ENCODE data around the gene MRPS22. TPM values are rescaled to one million over a fixed set of nuclear protein-coding genes. Genes with fewer than 3 reads are reported as not detected.

MRPS22 gene
- total RNA-seq = 10 to 100 TPM; 31.9 to 37.2 TPM

DNA sequence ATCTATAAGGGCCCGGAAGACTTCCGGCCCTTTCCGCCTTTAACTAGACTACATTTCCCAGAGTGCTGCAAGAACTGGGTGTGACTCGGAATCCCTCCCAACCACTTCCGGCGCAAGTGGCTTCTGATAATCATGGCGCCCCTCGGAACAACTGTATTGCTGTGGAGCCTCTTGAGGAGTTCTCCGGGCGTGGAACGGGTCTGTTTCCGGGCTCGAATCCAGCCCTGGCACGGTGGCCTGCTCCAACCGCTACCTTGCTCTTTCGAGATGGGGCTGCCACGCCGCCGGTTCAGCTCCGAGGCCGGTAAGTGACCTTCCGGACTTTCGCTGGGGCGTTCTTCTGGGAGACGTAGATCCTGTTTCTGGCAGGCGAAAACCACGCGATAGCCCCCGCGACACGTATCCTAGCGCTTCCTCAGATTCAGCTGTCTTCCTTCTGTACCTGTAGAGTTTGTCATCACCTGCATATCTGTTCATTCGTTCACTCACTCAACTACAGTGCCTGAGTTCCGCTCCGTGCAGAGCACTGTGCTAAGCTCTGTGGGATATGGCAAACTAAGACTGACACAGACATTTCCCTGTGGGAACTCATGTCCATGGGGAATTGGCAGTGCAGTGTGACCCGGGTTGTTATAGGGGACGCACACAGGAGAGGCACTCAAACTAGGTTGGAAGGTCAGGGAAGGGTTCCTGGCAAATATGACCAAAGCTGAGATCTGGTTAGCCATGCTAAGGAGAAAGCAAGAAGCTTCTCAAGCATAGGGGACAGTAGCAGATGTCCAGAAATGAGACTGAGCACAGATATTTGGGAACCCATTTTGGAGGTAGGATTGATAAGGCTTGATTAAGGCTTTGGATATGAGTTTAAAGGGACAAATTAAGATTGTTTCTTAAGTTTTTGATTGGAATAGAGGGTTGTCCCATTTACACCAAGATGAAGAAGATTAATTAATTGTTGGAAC, at the start of gene MRPS22:
TSS of gene MRPS22 (plus strand) at position 126 of the 962 bp plus-strand sequence. CDS start at position 133, 7 bp downstream.
- peaks cover 3% of the 10 kb centered on the region for H3K27me3 Mint-ChIP-seq
- CTCF ChIA-PET = interaction anchor here (1.0 to 2.6 kb wide), 2 partner anchors 10 to 45 kb away, joined by 3 to 9 read pairs; partner anchors contain the start of gene COPB2
- peak within 1 kb of the TSS; percentile 48 for H3K4me3 Mint-ChIP-seq

DNA sequence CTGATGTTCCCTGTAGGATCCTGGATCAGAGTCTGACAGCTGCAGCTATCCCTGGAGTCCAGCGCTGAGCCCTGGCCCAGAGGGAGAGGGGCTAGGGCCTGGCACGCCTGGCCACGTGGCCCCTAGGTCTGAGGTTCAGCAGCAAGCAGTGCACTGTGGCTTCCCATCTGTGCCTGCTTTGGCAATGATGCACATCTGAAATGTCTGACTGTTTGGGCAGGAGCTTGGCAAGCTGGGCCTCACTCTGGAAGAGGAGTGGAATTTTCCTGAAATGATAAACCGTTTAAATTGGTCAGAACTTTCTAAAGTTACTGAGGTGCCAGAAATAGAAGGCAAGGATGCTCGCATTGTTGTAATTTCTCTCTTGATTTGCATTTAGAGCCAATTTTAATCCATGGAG, 48.8 kb upstream of the MRPS22 start:
- Mint-ChIP-seq H3K4me3 (no peak overlapping the region), H3K4me1 (peaks cover 3% of the 10 kb centered on the region), H3K27ac (no peak overlapping the region), H3K27me3 (peaks cover 10% of the 10 kb centered on the region), H3K36me3 (ENCODE audit: low read depth) (no peaks in the 10 kb centered on the region), H3K9me3 (no peaks in the 10 kb centered on the region)
- POLR2A ChIA-PET = no interaction called here
- no peak for DNase-seq
- CTCF ChIA-PET = no interaction called here

More for the DNA sequence above, at the start of gene MRPS22:
- POLR2A ChIA-PET = interaction anchor here (0.7 to 2.6 kb wide), 4 partner anchors 10 to 44 kb away, joined by 3 to 22 read pairs (median 12); partner anchors contain the start of gene COPB2
- Mint-ChIP-seq H3K36me3 (ENCODE audit: low read depth) (peaks cover 9% of the 10 kb centered on the region), H3K27ac (no peak within 1 kb of the TSS), H3K9me3 (no peaks in the 10 kb centered on the region), H3K4me1 (peaks cover 14% of the 10 kb centered on the region)
- DNase-seq = peak; percentile 87

DNA sequence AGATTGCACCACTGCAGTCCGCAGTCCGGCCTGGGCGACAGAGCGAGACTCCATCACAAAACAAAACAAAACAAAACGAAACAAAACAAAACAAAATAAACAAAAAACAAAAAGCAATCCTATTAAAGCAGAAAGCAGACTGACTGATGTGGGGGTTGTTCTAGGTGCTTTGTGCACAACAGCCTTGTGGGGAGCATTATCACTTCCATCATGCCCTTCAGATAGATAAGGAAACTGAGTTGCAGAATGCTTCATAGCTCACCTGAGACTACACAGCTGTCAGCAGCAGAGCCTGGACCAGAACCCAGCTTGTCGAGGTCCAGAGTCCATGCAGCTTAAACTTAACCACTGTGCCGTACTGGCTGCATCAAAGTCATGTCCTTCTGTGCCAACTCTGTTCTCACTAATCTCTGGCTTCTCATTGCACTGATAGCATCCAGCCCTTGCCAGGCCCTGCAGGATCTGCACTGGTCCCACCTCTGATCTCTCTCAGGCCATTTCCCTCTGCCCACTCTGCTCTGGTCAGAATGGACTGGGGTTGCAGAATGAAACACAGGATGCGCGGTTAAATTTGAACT, 47.6 kb upstream of the MRPS22 start:
- Mint-ChIP-seq H3K36me3 (ENCODE audit: low read depth) (no peaks in the 10 kb centered on the region), H3K4me1 (peaks cover 3% of the 10 kb centered on the region), H3K27me3 (peaks cover 12% of the 10 kb centered on the region), H3K9me3 (no peaks in the 10 kb centered on the region), H3K27ac (no peak overlapping the region), H3K4me3 (no peak overlapping the region)
- CTCF ChIA-PET = no interaction called here
- POLR2A ChIA-PET = no interaction called here
- no peak for DNase-seq

DNA sequence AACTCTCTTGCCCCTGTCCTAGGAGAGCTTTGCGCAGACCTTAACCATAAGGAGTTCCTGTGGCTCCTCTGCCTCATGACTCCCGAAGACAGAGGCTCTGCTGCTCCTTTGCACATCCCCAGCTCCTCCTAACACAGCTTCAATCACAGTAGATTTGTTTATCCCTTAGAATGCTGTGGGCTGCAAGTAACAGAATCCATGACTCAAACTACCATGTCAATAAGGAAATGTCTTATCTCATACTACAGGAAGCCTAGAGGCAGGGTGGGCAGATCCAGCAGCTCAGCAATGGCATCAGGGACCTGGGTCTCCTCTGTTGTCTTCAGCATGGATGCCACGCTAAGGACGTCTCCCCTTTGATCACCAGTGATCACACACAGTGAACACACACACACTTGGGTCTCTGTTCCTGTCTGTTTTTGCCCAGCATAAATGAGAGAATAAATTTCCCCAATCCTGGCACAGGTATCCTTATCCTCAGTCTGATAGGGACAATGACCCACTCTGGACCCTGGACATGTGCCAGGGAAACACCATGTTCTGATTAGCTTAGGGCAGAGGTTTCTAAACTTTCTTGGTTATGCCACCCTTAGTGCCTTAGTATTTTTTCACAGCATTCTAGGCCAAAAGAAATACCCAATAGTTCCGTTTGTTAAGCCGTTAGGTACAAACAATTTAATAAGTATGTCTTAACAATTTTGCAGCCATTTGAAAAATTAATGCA, 46.1 kb upstream of the MRPS22 start:
- no peak for DNase-seq
- POLR2A ChIA-PET = no interaction called here
- Mint-ChIP-seq H3K4me3 (no peak overlapping the region), H3K9me3 (no peaks in the 10 kb centered on the region), H3K27me3 (peaks cover 14% of the 10 kb centered on the region), H3K4me1 (peaks cover 12% of the 10 kb centered on the region), H3K27ac (no peak overlapping the region), H3K36me3 (ENCODE audit: low read depth) (no peaks in the 10 kb centered on the region)
- CTCF ChIA-PET = no interaction called here

DNA sequence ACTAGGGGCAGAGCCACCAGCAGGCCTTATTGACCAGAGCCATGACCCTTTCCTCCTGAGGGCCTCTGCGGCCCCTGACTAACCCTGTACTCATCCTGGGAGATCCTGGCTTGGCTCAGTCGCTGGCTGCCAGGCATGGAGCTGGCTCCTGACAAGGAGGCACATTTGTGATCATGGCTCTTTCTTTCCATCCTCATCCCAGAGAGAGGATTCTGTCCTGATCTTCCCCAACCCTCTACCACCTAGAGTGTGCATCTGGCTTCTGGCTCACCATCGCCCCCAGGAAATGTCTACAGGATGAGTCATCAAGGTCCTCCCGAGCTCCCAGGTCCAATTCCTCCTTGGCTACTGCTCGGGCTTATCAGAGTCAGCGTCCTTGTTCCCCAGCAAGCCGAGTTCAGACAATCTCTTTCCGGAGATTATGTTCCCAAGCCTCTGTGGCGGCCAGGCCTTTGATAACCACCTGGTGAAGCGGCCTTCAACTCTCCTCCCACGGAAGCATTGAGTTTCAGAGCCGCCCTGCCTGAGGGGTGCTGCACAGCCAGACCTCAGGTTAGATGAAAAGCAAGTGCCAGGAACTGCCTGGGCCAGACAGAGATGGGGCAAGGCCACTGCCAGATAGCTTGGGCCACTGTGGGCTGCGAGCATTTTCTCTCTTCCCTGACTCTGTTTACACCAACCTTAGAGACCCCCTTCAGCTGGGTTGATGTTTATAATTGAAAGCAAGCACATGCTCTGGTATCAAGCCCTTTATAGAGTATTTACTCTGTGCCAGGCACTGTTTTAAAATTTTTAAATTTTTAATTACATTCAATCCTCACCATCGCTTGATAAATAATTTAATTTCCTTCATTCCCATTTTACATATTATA, 44.3 kb upstream of the MRPS22 start:
- H3K36me3 Mint-ChIP-seq (ENCODE audit: low read depth) = no peaks in the 10 kb centered on the region
- no peak overlapping the region for H3K4me3 Mint-ChIP-seq
- H3K9me3 Mint-ChIP-seq = no peaks in the 10 kb centered on the region
- peaks cover 12% of the 10 kb centered on the region for H3K27me3 Mint-ChIP-seq
- POLR2A ChIA-PET = no interaction called here
- DNase-seq = no peak
- CTCF ChIA-PET = interaction anchor here (3.3 kb wide), 1 partner anchor 29 kb away, joined by 9 read pairs; no protein-coding TSS in a partner anchor
- H3K4me1 Mint-ChIP-seq = peaks cover 26% of the 10 kb centered on the region
- no peak overlapping the region for H3K27ac Mint-ChIP-seq

DNA sequence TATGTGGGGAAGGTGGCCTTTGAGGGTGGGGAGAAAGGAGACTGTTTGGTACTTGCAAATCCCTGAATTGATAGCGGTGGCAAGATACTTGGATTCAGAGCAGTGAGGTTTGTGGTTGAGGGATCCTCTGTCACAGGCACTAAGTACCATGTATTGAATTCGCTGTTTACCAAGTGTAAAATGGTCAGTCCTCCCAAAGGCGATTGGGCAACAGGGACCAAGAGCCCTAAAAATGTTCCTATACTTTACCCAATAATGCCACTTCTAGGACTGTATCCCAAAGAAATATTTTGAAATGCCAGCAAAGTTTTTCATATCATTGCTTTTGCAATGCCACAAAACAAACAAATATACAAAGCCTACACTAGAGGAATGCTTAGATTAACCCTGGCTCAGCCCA, 43.4 kb upstream of the MRPS22 start:
- H3K9me3 Mint-ChIP-seq = no peaks in the 10 kb centered on the region
- no peak overlapping the region for H3K27ac Mint-ChIP-seq
- DNase-seq = no peak
- peaks cover 11% of the 10 kb centered on the region for H3K27me3 Mint-ChIP-seq
- CTCF ChIA-PET = interaction anchor here (3.3 kb wide), 1 partner anchor 28 kb away, joined by 9 read pairs; no protein-coding TSS in a partner anchor
- no peaks in the 10 kb centered on the region for H3K36me3 Mint-ChIP-seq (ENCODE audit: low read depth)
- peaks cover 26% of the 10 kb centered on the region for H3K4me1 Mint-ChIP-seq
- no peak overlapping the region for H3K4me3 Mint-ChIP-seq
- POLR2A ChIA-PET = no interaction called here

DNA sequence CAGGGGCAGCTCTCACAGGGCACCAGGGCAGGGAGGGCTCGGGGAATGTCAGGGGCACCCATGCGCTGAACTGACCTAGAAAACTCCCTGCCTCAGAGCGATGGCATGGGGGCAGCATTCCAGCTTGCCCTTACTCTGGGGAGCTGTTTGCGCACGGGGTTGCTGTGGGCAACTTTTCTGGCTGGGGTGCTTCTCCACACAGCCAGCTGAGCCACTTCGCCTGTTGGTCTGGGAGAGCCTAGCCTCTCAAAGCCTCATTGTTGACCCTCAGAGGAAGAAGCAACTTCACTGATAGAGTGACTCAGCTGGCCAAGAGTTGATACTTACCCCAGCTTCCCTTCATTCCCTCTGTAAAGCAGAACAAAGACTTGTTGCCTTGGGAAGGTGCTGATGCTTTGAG, 42.6 kb upstream of the MRPS22 start:
- Mint-ChIP-seq H3K4me1 (peaks cover 26% of the 10 kb centered on the region), H3K9me3 (no peaks in the 10 kb centered on the region), H3K36me3 (ENCODE audit: low read depth) (no peaks in the 10 kb centered on the region), H3K4me3 (no peak overlapping the region), H3K27me3 (peaks cover 8% of the 10 kb centered on the region), H3K27ac (no peak overlapping the region)
- DNase-seq = no peak
- ChIA-PET POLR2A (no interaction called here), CTCF (interaction anchor here (1.8 to 3.3 kb wide), 2 partner anchors 27 to 378 kb away, joined by 5 to 9 read pairs; no protein-coding TSS in a partner anchor)

DNA sequence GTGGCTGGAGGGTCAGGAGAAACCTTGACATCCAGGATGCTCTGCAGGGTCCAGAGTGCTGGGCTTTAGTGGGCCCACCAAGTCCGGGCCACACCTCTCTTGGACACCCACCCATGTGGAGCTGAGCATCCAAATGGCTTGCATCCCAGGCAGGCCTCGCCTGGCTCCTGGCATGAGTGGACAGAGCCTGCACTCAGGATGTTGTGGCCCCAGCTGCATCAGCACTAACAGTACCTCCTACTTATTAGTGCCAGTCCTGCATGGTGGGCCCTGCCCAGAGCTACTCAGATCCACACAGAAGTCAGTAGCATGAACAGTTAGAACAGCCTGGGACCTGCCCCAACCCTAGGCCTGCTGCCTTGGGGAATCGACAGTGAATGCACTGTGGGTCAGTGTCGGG, 42.2 kb upstream of the MRPS22 start:
- POLR2A ChIA-PET = interaction anchor here (1.0 kb wide), 1 partner anchor 43 kb away, joined by 3 read pairs; no protein-coding TSS in a partner anchor

DNA sequence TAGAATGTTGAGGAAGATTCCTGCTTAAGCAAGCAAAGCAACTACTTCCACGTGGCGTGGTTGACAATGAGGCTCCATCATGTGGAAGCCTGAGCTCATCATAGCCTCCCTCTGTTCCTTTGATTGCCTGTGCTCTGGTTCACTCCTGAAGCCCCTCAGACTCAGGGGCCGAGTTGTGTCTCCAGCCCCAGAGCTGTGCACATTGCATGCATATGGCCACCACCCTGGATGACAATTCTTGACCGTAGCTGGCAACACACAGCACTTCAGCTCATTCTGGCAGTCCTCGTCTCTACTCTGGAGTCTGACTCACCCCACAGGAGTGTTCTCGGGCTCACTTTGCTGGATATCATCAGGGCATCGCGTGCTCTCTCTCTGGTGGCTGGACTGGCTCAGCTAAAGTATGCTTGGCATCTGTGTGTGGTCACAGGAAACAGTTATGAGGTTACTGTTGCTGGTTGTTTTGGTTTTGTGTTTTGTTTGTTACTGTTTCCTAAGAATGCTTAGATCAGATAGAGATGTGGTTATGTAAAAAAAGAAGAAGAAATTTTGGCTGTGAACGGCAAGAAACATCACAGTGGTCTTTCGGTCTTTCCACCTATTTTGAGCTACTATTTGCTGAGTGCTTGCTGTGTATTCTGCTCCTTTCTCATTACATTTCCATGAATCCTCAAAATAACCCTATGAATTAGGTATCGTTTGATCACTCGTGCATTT, 41.6 kb upstream of the MRPS22 start:
- Mint-ChIP-seq H3K4me1 (peaks cover 24% of the 10 kb centered on the region), H3K4me3 (no peak overlapping the region), H3K27me3 (peaks cover 8% of the 10 kb centered on the region), H3K27ac (peak overlapping the region; percentile 68), H3K36me3 (ENCODE audit: low read depth) (no peaks in the 10 kb centered on the region), H3K9me3 (no peaks in the 10 kb centered on the region)
- peak; percentile 43 for DNase-seq
- ChIA-PET CTCF (interaction anchor here (1.3 to 3.3 kb wide), 3 partner anchors 26 to 379 kb away, joined by 5 to 9 read pairs (median 6); no protein-coding TSS in a partner anchor), POLR2A (interaction anchor here (1.0 to 1.6 kb wide), 2 partner anchors 42 to 190 kb away, joined by 3 to 4 read pairs; no protein-coding TSS in a partner anchor)

More for the DNA sequence above, 42.2 kb upstream of the MRPS22 start:
- Mint-ChIP-seq H3K27ac (no peak overlapping the region), H3K36me3 (ENCODE audit: low read depth) (no peaks in the 10 kb centered on the region), H3K9me3 (no peaks in the 10 kb centered on the region), H3K27me3 (peaks cover 8% of the 10 kb centered on the region), H3K4me3 (no peak overlapping the region), H3K4me1 (peaks cover 26% of the 10 kb centered on the region)
- CTCF ChIA-PET = interaction anchor here (1.8 to 3.3 kb wide), 2 partner anchors 27 to 378 kb away, joined by 5 to 9 read pairs; no protein-coding TSS in a partner anchor
- no peak for DNase-seq

DNA sequence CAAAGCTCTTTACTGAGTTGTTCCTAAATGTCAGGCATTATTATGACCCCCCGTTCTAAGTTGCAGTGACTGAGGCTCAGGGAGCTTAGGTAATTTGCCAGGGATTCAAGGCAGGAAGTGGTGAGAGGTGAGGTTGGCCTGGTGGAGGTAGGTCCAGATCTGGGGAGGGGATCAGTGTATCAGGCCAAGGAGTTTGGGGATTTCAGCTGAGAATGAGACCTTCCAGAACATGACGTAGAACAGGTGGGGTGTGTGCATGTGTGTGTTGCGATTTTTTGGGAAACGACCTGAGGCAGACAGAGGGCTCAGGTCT, 41.1 kb upstream of the MRPS22 start:
- POLR2A ChIA-PET = interaction anchor here (1.0 to 1.6 kb wide), 2 partner anchors 42 to 191 kb away, joined by 3 to 4 read pairs; no protein-coding TSS in a partner anchor
- Mint-ChIP-seq H3K4me1 (peaks cover 24% of the 10 kb centered on the region), H3K36me3 (ENCODE audit: low read depth) (no peaks in the 10 kb centered on the region), H3K9me3 (no peaks in the 10 kb centered on the region), H3K27me3 (peaks cover 8% of the 10 kb centered on the region), H3K27ac (peak overlapping the region; percentile 68), H3K4me3 (no peak overlapping the region)
- DNase-seq = no peak
- CTCF ChIA-PET = interaction anchor here (1.3 to 2.5 kb wide), 3 partner anchors 26 to 379 kb away, joined by 5 to 13 read pairs (median 6); no protein-coding TSS in a partner anchor

DNA sequence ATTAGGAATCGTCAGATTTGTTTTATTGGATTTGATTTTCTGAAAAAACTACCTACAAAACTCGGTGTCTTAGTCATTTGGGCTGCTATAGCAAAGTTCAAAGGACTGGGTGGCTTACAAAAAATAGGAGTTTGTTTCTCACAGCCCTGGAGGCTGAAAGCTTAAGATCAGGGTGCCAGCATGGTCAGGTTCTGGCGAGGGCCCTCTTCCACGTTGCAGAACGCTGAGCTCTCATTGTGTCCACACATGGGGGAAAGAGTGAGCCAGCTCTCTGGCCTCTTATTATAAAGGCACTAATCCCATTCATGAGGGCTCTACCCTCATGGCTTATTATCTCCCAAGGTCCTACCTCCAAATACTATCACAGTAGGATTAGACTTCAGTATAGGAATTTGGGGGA, 40.6 kb upstream of the MRPS22 start:
- Mint-ChIP-seq H3K4me3 (no peak overlapping the region), H3K27me3 (peaks cover 6% of the 10 kb centered on the region), H3K4me1 (peaks cover 24% of the 10 kb centered on the region), H3K36me3 (ENCODE audit: low read depth) (no peaks in the 10 kb centered on the region), H3K27ac (no peak overlapping the region), H3K9me3 (no peaks in the 10 kb centered on the region)
- no peak for DNase-seq
- CTCF ChIA-PET = interaction anchor here (1.3 to 2.5 kb wide), 2 partner anchors 26 to 191 kb away, joined by 6 to 13 read pairs; no protein-coding TSS in a partner anchor
- POLR2A ChIA-PET = interaction anchor here (1.6 kb wide), 1 partner anchor 191 kb away, joined by 4 read pairs; no protein-coding TSS in a partner anchor
